SK-N-SH treated with all-trans-retinoic acid at 6 μM for 48 hours (cell line): ENCODE data around the gene TPM1.

Source experiments
- ATAC-seq: fragments of 200-7000 bp; cut with Tn5 transposase; 3 replicates; pipeline ENCODE4 v1.9.1; 2020; ENCODE audit warnings: mild to moderate bottlenecking, moderate library complexity
- ARNTL ChIP-seq: fragments of 450-650 bp; formaldehyde crosslinking; IDR thresholded peaks from 2 replicates; pipeline ENCODE4 v1.5.0; 2020; ENCODE audit warnings: low read depth, mild to moderate bottlenecking, moderate library complexity, borderline replicate concordance
- BACH2 ChIP-seq: fragments of 250-450 bp; sonication (Bioruptor Pico); IDR thresholded peaks from 2 replicates; pipeline ENCODE4 v1.9.0; 2021; ENCODE audit warnings: mild to moderate bottlenecking, borderline replicate concordance
- CREB5 ChIP-seq: fragments of 250-450 bp; sonication (Bioruptor Pico); IDR thresholded peaks from 2 replicates; pipeline ENCODE4 v1.5.1; 2020; ENCODE audit warnings: low read depth, mild to moderate bottlenecking, moderate library complexity
- CSDC2 ChIP-seq: fragments of 250-450 bp; sonication (Bioruptor Pico); IDR thresholded peaks from 2 replicates; pipeline ENCODE4 v1.5.0; 2020; ENCODE audit warnings: mild to moderate bottlenecking, moderate library complexity
- ESRRG ChIP-seq: fragments of 250-450 bp; sonication (Bioruptor Pico); IDR thresholded peaks from 2 replicates; pipeline ENCODE4 v1.6.1; 2021; ENCODE audit warnings: mild to moderate bottlenecking
- GLIS3 ChIP-seq: fragments of 250-450 bp; sonication (Bioruptor Pico); IDR thresholded peaks from 2 replicates; pipeline ENCODE4 v1.5.0; 2020; ENCODE audit warnings: mild to moderate bottlenecking, moderate library complexity
- OSR1 ChIP-seq: fragments of 250-450 bp; sonication (Bioruptor Pico); IDR thresholded peaks from 2 replicates; pipeline ENCODE4 v1.8.0; 2022; ENCODE audit warnings: moderate library complexity, mild to moderate bottlenecking, inconsistent platforms
- PATZ1 ChIP-seq: fragments of 250-450 bp; sonication (Bioruptor Pico); IDR thresholded peaks from 2 replicates; pipeline ENCODE4 v1.8.0; 2020; ENCODE audit warnings: mild to moderate bottlenecking, moderate library complexity, borderline replicate concordance
- POU6F1 ChIP-seq: fragments of 250-450 bp; sonication (Bioruptor Pico); IDR thresholded peaks from 2 replicates; pipeline ENCODE4 v1.8.0; 2021; ENCODE audit warnings: low read depth, mild to moderate bottlenecking, moderate library complexity, borderline replicate concordance
- PPARA ChIP-seq: fragments of 250-450 bp; sonication (Bioruptor Pico); IDR thresholded peaks from 2 replicates; pipeline ENCODE4 v1.5.0; 2020; ENCODE audit warnings: mild to moderate bottlenecking, borderline replicate concordance
- SNAI2 ChIP-seq: fragments of 250-450 bp; sonication (Bioruptor Pico); IDR thresholded peaks from 2 replicates; pipeline ENCODE4 v1.5.0; 2020; ENCODE audit warnings: mild to moderate bottlenecking, moderate library complexity
- ZC3H10 ChIP-seq: fragments of 250-450 bp; sonication (Bioruptor Pico); IDR thresholded peaks from 2 replicates; pipeline ENCODE4 v1.5.1; 2021; ENCODE audit warnings: mild to moderate bottlenecking, moderate library complexity
- ZNF565 ChIP-seq: fragments of 450-650 bp; formaldehyde crosslinking; conservative IDR thresholded peaks from 2 replicates; pipeline ENCODE4 v1.5.0; 2020; ENCODE audit warnings: low read depth, mild to moderate bottlenecking, moderate library complexity
- ZNF8 ChIP-seq: fragments of 450-650 bp; formaldehyde crosslinking; IDR thresholded peaks from 2 replicates; pipeline ENCODE4 v1.5.0; 2020; ENCODE audit warnings: mild to moderate bottlenecking, moderate library complexity
- TF ChIP-seq, protein P1 (sequence below): fragments of 250-450 bp; sonication (Bioruptor Pico); IDR thresholded peaks from 2 replicates; pipeline ENCODE4 v1.5.0; 2020; ENCODE audit warnings: mild to moderate bottlenecking, moderate library complexity

The TPM1 gene

DNA sequence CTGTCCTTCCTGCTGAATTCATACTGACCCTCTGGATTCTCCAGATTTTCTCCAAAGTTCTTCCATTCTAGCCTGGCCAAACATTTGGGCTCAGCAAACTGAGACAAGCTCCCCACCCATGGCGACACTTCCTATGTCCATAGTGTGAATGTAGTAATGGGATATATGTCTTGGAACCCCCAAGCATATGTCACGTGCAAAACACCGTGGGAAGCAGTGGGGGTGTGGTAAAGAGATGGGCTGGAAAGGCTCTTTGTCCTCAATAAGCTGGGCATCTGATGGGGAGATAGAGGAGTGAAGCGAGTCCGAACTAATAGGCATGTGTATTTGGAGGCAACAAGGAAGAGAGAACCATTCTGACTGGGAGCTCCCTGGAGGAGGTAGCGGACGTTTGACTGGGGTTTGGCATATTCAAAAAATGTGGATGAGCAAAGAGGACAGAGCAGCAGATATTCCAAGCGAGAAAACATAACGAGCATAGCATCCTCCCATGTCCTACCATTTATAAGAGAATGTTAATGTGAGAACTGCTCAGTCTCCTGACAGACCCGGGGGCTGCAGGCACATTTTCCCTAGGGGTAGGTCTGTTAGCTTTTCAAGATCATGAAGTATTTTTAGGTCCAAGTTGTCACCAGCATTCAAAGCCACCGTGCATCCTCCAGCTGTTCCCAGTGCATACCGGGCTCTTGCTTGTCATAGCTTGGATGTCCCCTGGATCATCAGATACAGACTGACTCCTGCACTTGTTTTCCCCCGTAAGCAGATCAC lies 25.6 kb downstream of the TPM1 start:
- ATAC-seq = no peak
- TF ChIP-seq POU6F1 (CRISPR knock-in tag) (no peak), GLIS3 (CRISPR knock-in tag) (no peak), PATZ1 (no peak), OSR1 (no peak), ARNTL (CRISPR knock-in tag) (no peak), ESRRG (CRISPR knock-in tag) (no peak), BACH2 (CRISPR knock-in tag) (no peak), PPARA (CRISPR knock-in tag) (no peak), ZC3H10 (CRISPR knock-in tag) (no peak)
- TF ChIP-seq, protein P1, sequence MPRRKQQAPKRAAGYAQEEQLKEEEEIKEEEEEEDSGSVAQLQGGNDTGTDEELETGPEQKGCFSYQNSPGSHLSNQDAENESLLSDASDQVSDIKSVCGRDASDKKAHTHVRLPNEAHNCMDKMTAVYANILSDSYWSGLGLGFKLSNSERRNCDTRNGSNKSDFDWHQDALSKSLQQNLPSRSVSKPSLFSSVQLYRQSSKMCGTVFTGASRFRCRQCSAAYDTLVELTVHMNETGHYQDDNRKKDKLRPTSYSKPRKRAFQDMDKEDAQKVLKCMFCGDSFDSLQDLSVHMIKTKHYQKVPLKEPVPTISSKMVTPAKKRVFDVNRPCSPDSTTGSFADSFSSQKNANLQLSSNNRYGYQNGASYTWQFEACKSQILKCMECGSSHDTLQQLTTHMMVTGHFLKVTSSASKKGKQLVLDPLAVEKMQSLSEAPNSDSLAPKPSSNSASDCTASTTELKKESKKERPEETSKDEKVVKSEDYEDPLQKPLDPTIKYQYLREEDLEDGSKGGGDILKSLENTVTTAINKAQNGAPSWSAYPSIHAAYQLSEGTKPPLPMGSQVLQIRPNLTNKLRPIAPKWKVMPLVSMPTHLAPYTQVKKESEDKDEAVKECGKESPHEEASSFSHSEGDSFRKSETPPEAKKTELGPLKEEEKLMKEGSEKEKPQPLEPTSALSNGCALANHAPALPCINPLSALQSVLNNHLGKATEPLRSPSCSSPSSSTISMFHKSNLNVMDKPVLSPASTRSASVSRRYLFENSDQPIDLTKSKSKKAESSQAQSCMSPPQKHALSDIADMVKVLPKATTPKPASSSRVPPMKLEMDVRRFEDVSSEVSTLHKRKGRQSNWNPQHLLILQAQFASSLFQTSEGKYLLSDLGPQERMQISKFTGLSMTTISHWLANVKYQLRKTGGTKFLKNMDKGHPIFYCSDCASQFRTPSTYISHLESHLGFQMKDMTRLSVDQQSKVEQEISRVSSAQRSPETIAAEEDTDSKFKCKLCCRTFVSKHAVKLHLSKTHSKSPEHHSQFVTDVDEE (CRISPR knock-in tag) = no peak

DNA sequence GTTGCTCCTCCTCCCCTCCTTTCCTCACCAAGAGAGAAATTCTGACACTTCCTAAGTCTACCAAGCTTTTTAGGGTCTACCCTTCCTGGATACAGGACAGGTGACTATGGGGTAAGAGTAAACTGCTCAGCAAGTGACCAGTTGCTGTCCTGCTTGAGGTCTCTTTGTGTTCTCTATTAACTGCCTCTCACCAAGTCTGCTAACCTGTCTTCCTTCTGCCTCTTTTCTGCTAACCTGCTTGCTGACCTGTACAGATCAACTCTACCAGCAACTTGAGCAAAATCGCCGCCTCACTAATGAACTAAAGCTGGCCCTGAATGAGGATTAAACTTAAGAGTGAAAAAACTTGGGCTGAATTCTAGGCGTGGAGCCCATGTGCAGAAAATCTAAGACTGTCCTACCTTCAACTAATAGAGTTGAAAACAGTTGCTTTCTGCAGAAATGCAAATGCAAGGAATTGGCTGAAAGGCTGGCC lies 27.1 kb downstream of the TPM1 start:
- peak; percentile 0 for ATAC-seq
- peak; percentile 28; the same call in 1 of the 2 replicates for TF ChIP-seq PATZ1
- TF ChIP-seq ZNF8 (CRISPR knock-in tag) = no peak
- TF ChIP-seq OSR1 = no peak
- TF ChIP-seq, protein P1 (CRISPR knock-in tag) = no peak
- no peak for TF ChIP-seq GLIS3 (CRISPR knock-in tag)
- TF ChIP-seq ARNTL (CRISPR knock-in tag) = no peak
- TF ChIP-seq CSDC2 (CRISPR knock-in tag) = 0 out of 2 replicates have a peak, but pooled peaks have one; percentile 15
- TF ChIP-seq CREB5 (CRISPR knock-in tag) = no peak
- no peak for TF ChIP-seq SNAI2
- TF ChIP-seq ZNF565 (CRISPR knock-in tag) = no peak
